ENCODE data around the gene PRR33. TPM values are rescaled to one million over a fixed set of nuclear protein-coding genes. Genes with fewer than 3 reads are reported as not detected.

The PRR33 gene
- total and polyA plus RNA-seq, 10 of the 15 experiments (the other 5 are each of a cell fraction or from before 2014, with no cell fraction given) = 0.02 to 1.0 (median 0.38) TPM; not detected in 6

- POLR2A ChIA-PET = no interaction called here
- intact Hi-C loops (cut with micrococcal nuclease; ENCODE audit: unreplicated experiment) = no loop called here
- ATAC-seq (no peak), FAIRE-seq (no peak), DNase-seq (ENCODE audit: low read depth, low spot score) (no peak)
- Histone ChIP-seq H3K9me3 (replicated peaks; ENCODE audit: control insufficient read depth, insufficient read depth, low read length) (no peaks in the 10 kb centered on the region), H3K79me2 (ENCODE audit: control insufficient read depth, insufficient read depth, low read length) (no peaks in the 10 kb centered on the region; the same call in 1 of the 2 replicates), H3K36me3 (ENCODE audit: control insufficient read depth in 2 of 2, insufficient read depth in 2 of 2, low read length in 1 of 2) (no peaks in the 10 kb centered on the region), H3K27ac (ENCODE audit: control insufficient read depth, insufficient read depth) (no peak overlapping the region), H3K4me2 (ENCODE audit: control insufficient read depth, insufficient read depth) (no peak overlapping the region), H4K20me1 (ENCODE audit: control insufficient read depth, insufficient read depth) (no peaks in the 10 kb centered on the region), H3K4me1 (ENCODE audit: control insufficient read depth, insufficient read depth, low read length) (peaks cover 41% of the 10 kb centered on the region), H3K9ac (ENCODE audit: control insufficient read depth, insufficient read depth, low read length) (no peak overlapping the region), H3K27me3 (replicated peaks in 1 of 2; ENCODE audit: control insufficient read depth in 2 of 2, insufficient read depth in 2 of 2, low read length in 1 of 2) (no peaks in the 10 kb centered on the region; a peak in 1 of 4 replicates), H2AFZ (ENCODE audit: control insufficient read depth, low read depth, low read length) (no peak overlapping the region), H3K4me3 (no peak overlapping the region)
- no TSS peak for BruUV-seq (replicated peaks)
- RAD21 ChIA-PET (ENCODE audit: unreplicated experiment) = interaction anchor here (1.7 kb wide), 1 partner anchor 155 kb away, joined by 4 read pairs; no protein-coding TSS in a partner anchor
- CTCF ChIA-PET = interaction anchor here (1.3 to 1.4 kb wide), 3 partner anchors 9 to 152 kb away, joined by 3 to 4 read pairs (median 4); no protein-coding TSS in a partner anchor
- in situ Hi-C loops (cut with MboI) = no loop called here
- SMC1A ChIA-PET (ENCODE audit: uncharacterized antibody, unreplicated experiment) = no interaction called here
- 58% methylated on average over 9 of the region's 9 CpGs for WGBS (ENCODE audit: insufficient coverage, insufficient replicate concordance, low lambda C conversion rate, missing lambda C conversion rate)
- TF ChIP-seq IRF5 (IDR thresholded peaks at IDR 0.05; ENCODE audit: borderline replicate concordance) (no peak), EED (IDR thresholded peaks at IDR 0.05; ENCODE audit: low read depth) (no peak), POLR2AphosphoS2 (IDR thresholded peaks at IDR 0.05; ENCODE audit: low read depth, low read length) (no peak), FOXM1 (IDR thresholded peaks at IDR 0.05; ENCODE audit: low read depth, low read length) (no peak), NR2C2 (IDR thresholded peaks at IDR 0.05; ENCODE audit: borderline replicate concordance, control insufficient read depth, insufficient read length, low read depth) (no peak), POU2F2 (IDR thresholded peaks at IDR 0.05; ENCODE audit: borderline replicate concordance, low read depth, low read length) (no peak), SMAD1 (IDR thresholded peaks at IDR 0.05; ENCODE audit: low read depth, partially characterized antibody) (no peak), E4F1 (IDR thresholded peaks at IDR 0.05; ENCODE audit: borderline replicate concordance, partially characterized antibody) (no peak), BRCA1 (IDR thresholded peaks at IDR 0.05; ENCODE audit: low read depth, low read length) (no peak), FOS (IDR thresholded peaks at IDR 0.05; ENCODE audit: borderline replicate concordance, extremely low read depth, insufficient read length) (no peak), HSF1 (IDR thresholded peaks at IDR 0.05; ENCODE audit: low read depth, low read length) (no peak), BCL3 (IDR thresholded peaks at IDR 0.05; ENCODE audit: borderline replicate concordance, insufficient read depth, low read depth, low read length, poor library complexity, severe bottlenecking) (no peak), KLF5 (IDR thresholded peaks at IDR 0.05; ENCODE audit: partially characterized antibody) (no peak)
These were observed 45.2 kb downstream of the PRR33 start for GRCh38 chr11:1846453-1846932.
